ENCODE data around the gene TMEM221. TPM values are rescaled to one million over a fixed set of nuclear protein-coding genes. Genes with fewer than 3 reads are reported as not detected.

The TMEM221 gene
- polyA plus RNA-seq, 4 donors = 2.2 to 3.5 (median 2.8) TPM

DNA sequence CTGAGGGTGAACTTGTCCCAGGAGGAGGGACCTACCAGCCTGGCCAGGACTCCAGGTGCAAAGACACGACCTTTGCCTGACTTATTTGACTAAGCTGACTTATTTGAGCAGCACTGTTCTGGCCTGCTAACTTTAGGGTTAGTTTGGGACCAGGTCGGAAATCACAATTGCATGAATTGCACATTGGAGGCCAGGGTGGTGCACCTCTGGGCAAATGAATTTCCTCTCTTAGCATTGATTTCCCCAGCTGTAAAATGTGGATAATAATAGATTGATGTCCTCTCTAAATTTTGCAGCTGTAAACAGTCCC, 41.6 kb downstream of the TMEM221 start:
- DNase-seq (ENCODE audit: low read depth in 4 of 4, low spot score in 3 of 4) = no peak

DNA sequence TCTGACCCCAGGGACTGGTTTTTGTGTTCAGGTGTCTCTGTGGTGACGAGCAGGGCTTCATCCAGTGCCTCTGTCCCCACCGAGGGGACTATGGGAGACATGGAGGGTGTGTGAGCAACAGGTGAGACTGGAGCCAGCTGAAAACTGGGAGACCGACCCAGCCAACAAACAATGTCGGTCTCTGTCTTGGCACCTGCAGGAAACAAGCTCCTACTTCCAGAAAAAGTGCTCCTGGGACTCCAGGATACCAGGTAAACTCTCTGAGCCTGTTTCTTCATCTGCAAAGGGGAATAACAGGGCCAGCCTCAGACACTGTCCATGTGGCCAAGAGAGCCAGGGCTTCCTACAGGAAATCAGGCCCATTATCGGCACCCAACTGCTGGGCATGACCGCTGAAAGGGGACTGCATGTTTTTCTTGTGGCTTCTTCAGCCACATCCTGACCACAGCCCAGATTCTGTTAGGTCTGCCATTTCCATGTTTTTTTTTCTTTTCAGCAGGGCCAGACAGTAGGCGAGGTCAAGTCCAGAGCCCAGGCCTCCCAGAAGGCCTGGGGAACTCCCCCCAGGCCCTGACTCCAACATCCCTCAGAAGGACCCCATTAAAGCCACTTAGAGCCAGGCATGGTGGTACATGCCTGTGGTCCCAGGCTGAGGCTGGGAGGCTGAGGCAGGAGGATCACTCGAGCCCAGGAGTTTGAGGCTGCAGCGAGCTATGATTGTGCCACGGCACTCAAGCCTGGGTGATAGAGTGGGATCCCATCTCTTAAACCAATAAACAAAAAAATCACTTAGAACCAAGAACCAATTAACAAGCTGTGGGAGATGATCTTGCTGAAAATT, 42.2 kb downstream of the TMEM221 start:
- DNase-seq (ENCODE audit: low read depth in 4 of 4, low spot score in 3 of 4) = no peak

DNA sequence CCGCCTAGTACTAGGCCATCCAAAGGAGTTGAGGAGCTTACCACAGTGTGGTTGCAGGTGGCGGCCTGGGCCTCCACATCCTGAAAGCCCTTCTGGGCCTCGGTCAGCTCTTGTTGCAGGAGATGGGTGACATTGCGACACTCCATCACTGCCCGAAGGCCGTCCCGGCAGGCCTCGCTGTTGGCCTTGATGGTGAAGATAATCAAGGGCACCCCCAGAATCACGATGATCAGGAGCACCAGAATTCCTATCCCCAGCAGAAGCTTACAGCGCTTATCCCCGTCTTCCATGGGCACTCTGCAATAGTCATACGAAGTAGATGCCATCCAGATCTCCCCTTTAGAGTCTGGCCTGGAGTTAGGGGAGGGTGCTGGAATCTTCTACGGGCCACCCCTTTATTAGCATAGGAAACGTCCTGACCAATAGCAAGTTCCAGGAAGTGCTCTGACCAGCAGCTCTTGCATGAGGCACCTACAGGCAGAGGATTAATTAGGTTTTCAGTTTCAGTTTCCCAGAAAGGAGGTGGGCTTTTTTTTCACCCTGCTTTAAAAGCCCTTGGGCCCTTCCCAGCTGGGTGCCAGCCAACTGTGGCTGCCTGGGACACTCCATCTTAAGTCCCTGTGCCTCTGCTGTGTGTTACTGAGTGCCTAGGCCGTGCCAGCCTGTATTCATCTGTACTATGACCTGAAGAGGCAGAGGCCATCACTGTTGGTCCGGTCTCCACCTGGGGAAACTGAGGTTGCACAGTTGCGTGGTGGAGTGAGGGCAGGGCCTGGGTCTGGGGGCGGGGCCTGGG, 43.0 kb downstream of the TMEM221 start, which contains the start of gene BST2:
Gene BST2, minus strand, starts transcription at position 381 of the 796 bp plus-strand sequence. Its CDS starts 55 bp downstream, at position 326.
- DNase-seq (ENCODE audit: low read depth in 4 of 4, low spot score in 3 of 4) = no peak

DNA sequence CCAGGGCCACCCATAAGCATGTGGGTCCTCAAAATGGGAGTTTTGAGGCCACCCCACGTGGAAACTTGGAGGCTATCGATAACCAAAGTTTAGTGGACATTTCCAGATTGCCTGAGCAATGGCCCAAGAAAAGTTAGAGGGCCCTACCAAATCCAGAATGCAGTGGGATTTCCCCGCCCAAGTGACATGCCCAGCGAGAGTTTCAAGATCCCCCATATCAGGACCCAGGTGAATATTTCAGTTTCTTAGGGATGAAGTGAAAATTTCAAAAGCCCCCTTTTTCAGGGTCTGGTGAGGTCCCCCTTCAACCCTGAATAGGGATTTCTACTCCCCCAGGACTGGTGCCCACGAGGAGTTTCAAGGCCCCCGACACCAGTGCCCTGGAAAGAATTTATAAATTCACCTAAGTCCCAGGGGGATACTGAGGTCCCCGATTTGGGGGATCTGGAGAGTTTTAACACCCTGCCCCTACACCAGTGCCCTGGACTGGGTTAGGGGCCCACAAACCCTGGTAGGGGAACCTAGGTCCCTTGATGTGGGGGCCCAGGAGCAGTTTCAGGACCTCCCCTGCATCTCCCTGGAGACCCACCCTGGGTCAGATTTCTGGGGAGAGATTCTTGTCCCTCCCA, 43.7 kb downstream of the TMEM221 start:
- no peak for DNase-seq (ENCODE audit: low read depth in 4 of 4, low spot score in 3 of 4)

DNA sequence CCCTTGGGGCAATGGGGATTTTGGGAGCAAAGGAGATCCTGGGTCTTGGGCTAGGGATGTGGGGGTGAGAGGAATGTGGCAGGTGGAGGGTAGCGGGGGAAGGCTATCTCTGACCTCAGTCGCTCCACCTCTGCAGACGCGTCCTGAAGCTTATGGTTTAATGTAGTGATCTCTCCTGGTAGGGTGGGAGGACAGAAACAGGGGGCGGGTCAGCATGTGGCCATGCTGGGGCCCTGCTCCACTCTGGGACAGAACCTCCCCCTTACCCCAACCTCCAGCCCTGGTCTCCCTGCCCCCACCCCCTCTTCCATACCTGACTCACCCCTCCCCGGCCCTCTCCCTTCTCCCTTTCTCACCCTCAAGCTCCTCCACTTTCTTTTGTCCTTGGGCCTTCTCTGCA, 44.5 kb downstream of the TMEM221 start:
- no peak for DNase-seq (ENCODE audit: low read depth in 4 of 4, low spot score in 3 of 4)

DNA sequence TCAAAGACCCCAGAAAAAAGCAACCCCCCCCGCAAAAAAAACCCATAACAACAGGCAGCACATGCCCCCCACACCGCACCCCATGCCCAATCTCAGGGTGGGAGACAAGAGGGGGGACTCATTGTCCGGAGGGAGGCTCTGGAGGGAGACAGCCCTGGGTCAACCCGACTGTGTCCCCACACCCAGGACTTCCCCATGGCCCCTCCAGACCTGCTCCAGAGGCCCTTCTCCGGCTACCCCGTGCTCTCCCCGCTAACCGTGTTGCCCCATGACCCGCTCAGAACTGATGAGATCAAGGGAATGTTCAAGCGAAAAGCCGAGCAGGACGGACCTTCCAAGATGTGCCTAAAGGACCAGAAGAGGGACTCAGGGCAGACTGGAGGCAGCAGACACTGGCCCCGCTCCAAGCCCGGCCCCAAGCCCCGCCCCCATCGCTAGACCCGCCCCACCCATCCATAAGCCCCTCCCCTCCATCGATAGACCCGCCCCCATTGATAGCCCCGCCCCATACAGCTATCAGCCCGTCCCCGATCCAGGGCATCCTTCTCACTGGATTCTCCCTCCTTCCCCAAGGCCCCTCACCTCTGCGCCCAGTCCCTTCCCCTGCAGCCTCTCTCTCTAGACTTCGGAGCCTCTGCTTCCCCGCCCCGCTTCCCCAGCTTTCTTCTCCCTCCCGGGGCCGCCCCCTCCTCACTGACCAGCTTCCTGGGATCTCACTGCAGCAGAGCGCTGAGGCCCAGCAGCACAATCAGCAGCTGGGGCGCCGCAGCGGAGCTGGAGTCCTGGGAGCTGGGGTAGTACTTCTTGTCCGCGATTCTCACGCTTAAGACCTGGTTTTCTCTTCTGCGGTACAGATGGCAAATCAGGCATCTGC, 45.2 kb downstream of the TMEM221 start:
- no peak for DNase-seq (ENCODE audit: low read depth in 4 of 4, low spot score in 3 of 4)

DNA sequence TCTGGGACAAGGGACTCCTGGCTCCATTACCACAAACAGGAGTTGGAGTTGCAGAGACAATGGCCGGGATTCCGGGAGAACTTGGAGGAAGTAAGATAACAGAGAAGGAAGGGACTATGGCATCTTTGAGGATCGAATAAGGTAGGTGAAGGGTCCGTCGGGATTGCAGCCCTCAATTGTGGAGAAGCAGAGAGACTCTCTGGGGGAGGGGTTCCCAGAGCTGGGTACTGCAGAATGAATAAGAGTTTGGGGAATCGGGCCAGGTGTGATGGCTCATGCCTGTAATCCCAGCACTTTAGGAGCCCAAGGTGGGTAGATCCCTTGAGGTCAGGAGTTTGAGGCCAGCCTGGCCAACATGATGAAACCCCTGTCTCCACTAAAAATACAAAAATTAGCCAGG, 46.8 kb downstream of the TMEM221 start:
- DNase-seq (ENCODE audit: low read depth in 4 of 4, low spot score in 3 of 4) = no peak

DNA sequence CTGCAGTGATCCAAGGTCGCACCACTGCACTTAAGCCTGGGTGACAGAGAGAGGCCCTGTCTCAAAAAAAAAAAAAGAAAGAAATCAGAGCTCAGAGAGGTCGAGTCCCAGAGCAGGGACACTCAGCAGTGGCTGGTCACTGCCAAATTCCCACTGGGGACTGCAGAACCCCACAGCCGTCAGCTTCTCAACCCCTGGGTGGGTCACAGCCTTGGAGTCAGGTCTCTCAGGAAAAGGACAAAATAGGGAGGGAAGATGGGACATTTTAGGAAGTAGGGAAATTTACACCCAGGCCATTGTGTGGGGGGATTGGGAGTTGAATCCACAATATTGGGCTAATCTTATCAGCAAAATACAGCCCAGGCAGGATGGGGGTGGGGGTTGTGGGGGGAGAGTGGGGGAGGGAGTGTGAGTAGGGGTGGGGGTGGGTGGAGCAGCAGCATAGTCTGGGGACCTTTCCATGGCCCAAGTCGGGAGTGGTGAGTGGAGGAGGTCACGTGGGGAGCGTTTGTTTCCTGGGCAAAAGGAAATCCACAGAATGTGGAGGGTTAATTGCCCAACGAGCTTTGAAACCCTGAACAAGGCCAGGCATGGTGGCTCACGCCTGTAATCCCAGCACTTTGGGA, 49.5 kb downstream of the TMEM221 start:
- DNase-seq (ENCODE audit: low read depth in 4 of 4, low spot score in 3 of 4) = no peak

DNA sequence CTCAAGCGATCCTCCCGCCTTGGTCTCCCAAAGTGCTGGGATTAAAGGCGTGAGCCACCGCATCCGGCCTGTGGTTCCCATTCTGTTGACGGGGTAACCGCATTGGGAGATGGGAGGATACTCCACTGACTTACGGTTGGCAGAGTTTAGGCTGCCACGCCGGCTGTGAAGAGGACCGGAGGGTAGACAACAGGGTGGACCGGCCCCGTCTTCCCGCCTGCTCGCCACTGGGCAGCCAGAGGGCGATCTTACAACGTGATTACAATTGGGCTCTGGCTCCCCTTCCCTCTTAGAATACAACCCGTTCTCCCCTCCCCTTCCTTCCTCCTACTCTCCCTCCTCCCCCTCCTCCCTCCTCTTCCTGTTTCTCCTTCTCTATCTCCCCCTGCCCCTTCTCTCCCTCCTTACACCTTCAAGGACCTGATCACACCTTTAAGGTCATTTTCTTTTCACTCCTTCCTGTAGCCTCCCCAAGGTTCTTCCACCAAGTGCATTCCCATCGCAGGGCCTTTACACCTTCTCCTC, 53.5 kb downstream of the TMEM221 start:
- DNase-seq (ENCODE audit: low read depth in 4 of 4, low spot score in 3 of 4) = no peak

DNA sequence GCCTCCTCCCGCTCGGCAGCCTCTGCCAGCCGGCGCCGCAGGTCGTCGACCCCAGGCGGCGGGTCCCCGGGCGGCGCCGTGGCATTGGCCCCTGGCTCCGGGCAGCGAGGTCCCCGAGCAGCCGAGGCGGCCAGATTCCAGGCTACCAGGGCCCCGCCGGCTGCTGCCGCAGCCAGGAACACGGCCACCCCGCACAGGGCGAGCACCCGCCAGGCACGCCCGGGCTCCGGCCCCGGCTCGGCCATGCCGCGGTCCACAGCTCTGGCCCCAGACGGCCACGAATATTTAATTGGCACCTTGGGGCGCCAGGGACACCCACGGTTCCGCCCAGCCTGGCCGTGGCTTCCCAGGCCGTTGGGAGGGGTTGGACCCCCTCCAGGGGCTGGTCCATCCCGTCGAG, 54.6 kb downstream of the TMEM221 start, which contains the start of gene CCDC194:
Gene CCDC194, minus strand, starts transcription at position 283 of the 400 bp plus-strand sequence. Its CDS starts 38 bp downstream, at position 245.
- DNase-seq (ENCODE audit: low read depth in 4 of 4, low spot score in 3 of 4) = no peak

DNA sequence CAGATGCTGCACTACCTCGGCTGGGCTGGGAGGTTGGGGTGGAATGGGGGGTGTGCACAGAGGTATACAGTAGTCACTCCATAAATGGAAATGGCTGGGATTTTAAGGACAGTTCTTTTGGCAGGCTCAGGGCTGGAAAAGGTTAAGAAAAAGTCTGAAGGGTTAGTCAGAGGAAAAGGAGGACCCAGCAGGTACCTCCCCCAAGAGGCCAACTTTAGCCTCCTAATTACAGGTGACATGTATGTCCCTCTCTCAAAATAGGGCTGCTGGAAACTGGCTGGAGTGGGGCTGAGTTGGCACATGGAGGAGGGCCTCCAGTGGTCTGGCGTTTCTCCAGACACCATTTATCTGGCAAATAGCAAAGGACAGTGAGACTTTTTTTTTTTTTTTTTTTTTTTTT, 55.5 kb downstream of the TMEM221 start:
- DNase-seq (ENCODE audit: low read depth in 4 of 4, low spot score in 3 of 4) = no peak

DNA sequence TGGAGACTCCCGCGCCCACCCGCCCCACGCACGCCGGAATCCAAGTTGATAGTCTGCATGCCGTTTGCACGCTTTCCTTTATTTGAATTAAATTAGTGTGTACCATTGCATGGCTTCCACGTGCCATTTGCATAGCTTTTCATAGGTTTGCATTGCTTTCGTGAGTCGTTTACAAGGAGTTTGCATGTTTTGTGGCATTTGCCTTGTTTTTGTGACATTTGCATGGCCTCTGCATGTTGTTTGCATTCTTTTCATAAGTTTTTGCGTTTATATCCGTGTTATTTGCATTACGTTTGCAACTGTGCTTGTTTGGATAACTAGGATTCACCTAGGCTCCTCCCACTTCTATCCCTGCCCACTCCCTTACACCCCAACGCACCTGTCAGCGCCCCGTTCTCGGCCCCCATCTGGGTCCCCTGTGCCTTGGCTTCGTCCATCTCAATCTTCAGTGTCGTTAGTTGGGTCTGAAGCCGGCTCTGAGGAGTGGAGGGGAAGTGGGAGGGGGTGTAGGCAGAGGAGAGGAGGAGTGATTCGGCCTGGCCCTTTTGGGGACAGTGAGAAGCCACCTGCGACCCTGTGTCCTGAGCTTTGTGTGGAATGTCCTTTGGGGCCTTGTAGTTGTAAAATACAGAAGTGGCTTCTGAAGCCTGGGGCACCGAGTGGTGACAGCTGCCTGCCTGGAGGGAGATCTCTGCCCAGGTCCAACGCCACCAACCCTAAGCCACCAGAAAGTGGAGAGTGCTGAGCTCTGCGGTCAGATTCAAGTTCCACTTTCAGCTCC, 56.9 kb downstream of the TMEM221 start:
- DNase-seq (ENCODE audit: low read depth in 4 of 4, low spot score in 3 of 4) = no peak

DNA sequence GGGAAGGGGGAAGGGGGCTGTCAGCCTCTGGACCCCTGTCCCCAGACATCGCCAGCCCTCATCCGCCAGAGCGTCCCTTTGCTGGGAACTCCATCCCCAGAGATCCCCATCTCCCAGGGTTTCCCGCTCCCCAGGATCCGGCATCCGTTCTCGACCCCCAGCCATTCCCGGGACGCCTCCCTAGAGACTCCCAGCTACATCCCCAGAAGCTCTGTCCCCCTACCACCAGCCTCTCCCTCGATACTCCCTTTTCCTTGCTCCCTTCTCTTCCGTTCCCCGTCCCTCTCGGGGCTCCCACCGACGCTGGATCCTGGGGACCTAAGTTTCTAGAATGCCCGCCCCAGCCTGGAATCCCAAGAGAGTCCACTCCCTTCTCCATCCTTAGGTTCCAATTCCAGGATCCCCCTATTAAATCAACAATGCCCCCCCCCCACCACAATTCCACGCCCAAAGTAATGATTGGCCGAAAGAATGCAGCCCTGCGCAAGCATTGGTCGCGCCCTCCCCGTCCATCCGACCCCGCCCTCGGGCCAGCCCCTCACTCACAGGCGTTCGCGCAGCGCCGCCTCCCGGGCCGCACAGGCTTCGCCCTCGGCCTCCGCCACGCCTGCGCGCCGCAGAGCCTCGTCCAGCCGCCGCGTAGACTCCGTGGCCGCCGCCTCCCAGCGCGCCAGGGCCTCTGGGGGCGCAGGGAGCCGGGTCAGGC, 57.6 kb downstream of the TMEM221 start:
- DNase-seq (ENCODE audit: low read depth in 4 of 4, low spot score in 3 of 4) = peak; percentile 87 to 89 (median 88)

DNA sequence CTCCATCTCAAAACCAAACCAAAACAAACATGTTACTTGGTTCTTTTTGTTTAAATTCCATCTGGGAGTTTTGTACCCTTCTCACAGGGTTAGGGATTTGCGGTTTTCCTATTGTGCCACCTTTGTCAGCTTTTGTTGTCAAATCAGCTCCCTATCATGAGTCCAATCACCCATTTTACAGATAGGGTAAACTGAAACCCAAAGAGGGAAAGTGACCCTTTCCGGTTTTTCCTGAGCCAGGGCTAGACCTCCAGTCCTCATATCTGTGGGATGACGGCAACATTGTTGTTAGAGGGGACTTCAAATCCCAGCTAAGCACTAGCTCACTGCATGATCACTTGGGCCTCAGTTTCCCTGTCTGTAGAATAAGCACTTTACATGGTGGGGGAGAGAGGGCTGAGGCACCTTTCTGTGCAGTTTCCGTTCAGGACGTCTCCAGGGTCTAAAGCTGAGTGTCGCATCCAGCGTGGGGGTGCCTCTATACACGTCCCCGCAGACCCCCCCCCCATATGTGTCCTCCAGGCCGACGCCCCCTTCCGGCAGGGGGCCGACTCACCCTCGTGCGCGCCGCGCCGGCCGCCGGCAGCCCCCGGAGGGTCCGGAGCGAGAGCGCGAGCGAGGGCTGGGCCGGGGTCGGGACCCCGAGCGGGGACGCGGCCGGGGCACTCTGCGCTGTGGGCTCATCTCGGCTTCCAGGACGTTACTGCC, 58.4 kb downstream of the TMEM221 start:
- DNase-seq (ENCODE audit: low read depth in 4 of 4, low spot score in 3 of 4) = no peak

DNA sequence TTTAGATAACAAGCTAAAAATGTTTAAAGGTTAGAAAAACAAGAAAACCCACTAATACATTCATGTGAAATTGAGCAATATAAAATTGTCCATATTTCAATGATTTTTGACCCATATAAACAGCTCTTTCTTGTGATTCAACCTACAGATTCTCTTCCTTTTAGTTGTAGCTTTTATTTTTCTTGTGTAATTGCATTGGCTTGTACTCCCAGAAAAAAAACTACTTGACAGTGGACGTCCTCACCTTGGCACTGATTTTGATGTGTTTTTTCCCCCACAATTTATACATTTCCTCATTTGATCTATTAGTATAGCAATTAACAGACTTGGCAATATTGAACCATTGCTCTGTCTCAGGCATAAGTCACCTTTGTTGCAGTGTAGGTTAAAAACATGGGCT, 59.2 kb downstream of the TMEM221 start:
- no peak for DNase-seq (ENCODE audit: low read depth in 4 of 4, low spot score in 3 of 4)

DNA sequence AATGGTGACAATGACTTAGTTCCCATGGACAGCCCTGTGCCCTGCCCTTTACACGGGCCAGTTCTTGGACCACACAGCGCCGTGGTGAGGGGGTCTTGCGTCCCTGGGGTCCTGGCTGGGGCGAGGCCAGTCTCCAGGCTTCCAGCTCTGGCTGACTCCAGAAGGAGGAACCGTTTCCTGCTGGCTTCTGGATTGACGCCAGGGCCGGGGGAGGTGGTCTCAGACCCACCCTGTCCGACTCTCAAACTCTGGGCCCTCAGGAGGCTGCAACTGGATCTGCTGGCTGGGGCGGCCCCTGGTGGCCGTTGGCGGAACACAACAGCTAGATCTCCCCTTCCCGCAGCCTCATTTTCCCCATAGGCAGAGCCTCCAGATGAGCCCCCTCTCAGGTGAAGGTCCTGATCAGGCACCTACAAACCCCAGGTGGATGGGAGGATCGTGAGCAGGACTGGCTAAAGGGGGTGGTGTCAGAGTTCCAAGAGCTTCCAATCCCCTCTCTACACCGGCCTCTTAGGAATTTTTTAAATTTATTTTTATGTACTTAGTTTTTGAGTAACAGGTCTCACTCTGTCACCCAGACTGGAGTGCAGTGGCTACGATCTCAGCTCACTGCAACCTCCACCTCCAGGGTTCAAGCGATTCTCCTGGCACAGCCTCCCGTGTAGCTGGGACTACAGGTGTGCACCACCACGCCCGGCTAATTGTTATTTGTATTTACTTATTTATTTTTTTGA, 62.4 kb downstream of the TMEM221 start:
- DNase-seq (ENCODE audit: low read depth in 4 of 4, low spot score in 3 of 4) = no peak

Data from right renal pelvis (tissue), 4 donors.